HG03135 (cell line): ENCODE measurements around the gene MAPK8IP3.

Experiments
- ATAC-seq: cut with Tn5 transposase; IDR thresholded peaks from one replicate; pipeline ENCODE4 v1.9.1; 2021; ENCODE audit warnings: mild to moderate bottlenecking, moderate library complexity; ENCODE audit not compliant: unreplicated experiment

Gene MAPK8IP3

GRCh38 chr16:1771864-1772361, 65.9 kb downstream of the MAPK8IP3 start:
- no peak for ATAC-seq

- ATAC-seq = peak; percentile 10
Observed at GRCh38 chr16:1772362-1772907, 66.4 kb downstream of the MAPK8IP3 start, which contains the start of gene EME2. TSS of gene EME2 (plus strand) at chr16:1772810. CDS start at chr16:1773228, 418 bp downstream.

GRCh38 chr16:1772908-1773702, 67.1 kb downstream of the MAPK8IP3 start, which contains the start of gene MRPS34:
TSS of gene MRPS34 (minus strand) at chr16:1773134. CDS start at chr16:1773119, 15 bp downstream.
- ATAC-seq = peak; percentile 51

- no peak for ATAC-seq
Observed at GRCh38 chr16:1773703-1774447, 67.9 kb downstream of the MAPK8IP3 start.

GRCh38 chr16:1774448-1774780, 68.4 kb downstream of the MAPK8IP3 start:
- no peak for ATAC-seq

- ATAC-seq = no peak
Observed at GRCh38 chr16:1775006-1775845, 69.2 kb downstream of the MAPK8IP3 start.

GRCh38 chr16:1775846-1776671, 70.1 kb downstream of the MAPK8IP3 start:
- no peak for ATAC-seq

GRCh38 chr16:1776672-1776955, 70.6 kb downstream of the MAPK8IP3 start:
- ATAC-seq = no peak

GRCh38 chr16:1776991-1777374, 71.0 kb downstream of the MAPK8IP3 start:
- no peak for ATAC-seq

- no peak for ATAC-seq
Observed at GRCh38 chr16:1777375-1778199, 71.6 kb downstream of the MAPK8IP3 start.

GRCh38 chr16:1778200-1779179, 72.5 kb downstream of the MAPK8IP3 start:
- no peak for ATAC-seq

- no peak for ATAC-seq
Observed at GRCh38 chr16:1779234-1779701, 73.3 kb downstream of the MAPK8IP3 start.

- no peak for ATAC-seq
Observed at GRCh38 chr16:1779741-1780676, 74.0 kb downstream of the MAPK8IP3 start.

GRCh38 chr16:1780677-1781072, 74.7 kb downstream of the MAPK8IP3 start:
- ATAC-seq = no peak

GRCh38 chr16:1781254-1781653, 75.3 kb downstream of the MAPK8IP3 start:
- no peak for ATAC-seq

- ATAC-seq = peak; percentile 0
Observed at GRCh38 chr16:1781758-1782407, 75.9 kb downstream of the MAPK8IP3 start.
